NB4 (cell line): ENCODE measurements around the gene XXYLT1.

Experiments
- POLR2A ChIP-seq: IDR thresholded peaks from 2 replicates; pipeline ENCODE4 v1.6.1; 2011; ENCODE audit warnings: mild to moderate bottlenecking; ENCODE audit not compliant: insufficient read length; ENCODE audit errors: extremely low read depth
- TF ChIP-seq, protein P1 (sequence below): IDR thresholded peaks from one replicate; pipeline ENCODE4 v1.5.1; 2012; ENCODE audit warnings: low read depth, low read length

DNA sequence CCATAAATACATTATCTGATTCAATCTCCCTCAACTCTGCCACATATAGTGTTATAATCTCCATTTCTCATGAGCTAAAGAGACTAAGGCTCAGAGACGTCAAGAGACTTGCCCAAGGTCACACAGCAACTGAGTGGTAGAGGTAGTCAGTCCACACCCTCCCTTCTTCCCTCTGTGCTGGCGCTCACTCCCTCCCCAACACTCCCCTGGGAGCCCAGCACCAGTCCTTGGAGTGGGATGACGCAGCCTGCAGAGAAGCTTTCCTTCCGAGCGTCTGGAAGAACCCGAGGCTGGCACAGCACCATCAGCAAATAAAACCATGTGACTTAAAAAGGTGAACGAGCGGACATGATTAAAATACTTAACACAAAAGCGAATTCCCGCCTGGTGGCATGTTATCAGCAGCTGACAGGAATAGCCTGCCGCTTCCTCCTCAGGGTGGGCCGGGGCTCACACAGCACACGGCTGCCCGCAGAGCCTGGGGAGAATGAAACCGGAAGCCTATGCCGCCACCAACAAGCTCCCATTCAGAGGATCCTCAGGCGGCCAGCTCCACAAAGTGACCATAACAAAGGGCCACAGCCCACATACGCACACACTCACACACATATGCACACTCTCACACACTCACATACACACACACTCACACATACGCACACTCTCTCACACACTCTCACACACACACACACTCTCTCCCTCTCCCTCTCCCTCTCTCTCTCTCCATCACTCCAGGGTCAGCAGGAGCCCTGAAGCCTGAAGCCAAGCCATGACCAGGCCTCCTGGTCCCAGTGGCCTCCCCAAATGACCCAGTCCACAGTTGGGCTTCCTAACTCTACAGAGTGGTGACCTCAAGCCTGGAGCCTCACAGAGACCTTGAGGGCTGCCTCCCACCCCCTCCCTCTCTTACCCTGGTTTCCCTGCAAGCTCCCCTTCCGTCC, 120.5 kb downstream of the XXYLT1 start:
- TF ChIP-seq, protein P1, sequence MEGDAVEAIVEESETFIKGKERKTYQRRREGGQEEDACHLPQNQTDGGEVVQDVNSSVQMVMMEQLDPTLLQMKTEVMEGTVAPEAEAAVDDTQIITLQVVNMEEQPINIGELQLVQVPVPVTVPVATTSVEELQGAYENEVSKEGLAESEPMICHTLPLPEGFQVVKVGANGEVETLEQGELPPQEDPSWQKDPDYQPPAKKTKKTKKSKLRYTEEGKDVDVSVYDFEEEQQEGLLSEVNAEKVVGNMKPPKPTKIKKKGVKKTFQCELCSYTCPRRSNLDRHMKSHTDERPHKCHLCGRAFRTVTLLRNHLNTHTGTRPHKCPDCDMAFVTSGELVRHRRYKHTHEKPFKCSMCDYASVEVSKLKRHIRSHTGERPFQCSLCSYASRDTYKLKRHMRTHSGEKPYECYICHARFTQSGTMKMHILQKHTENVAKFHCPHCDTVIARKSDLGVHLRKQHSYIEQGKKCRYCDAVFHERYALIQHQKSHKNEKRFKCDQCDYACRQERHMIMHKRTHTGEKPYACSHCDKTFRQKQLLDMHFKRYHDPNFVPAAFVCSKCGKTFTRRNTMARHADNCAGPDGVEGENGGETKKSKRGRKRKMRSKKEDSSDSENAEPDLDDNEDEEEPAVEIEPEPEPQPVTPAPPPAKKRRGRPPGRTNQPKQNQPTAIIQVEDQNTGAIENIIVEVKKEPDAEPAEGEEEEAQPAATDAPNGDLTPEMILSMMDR = no peak
- no peak for TF ChIP-seq POLR2A
